Large intestine (tissue), 3 donors: Measurements from ENCODE around the gene RNASE1. TPM values are rescaled to one million over a fixed set of nuclear protein-coding genes. Genes with fewer than 3 reads are reported as not detected.

Experiments used
- DNase-seq, 2 donors: peaks; one replicate each; pipeline versions ENCODE4 v3.0.0 to v3.0.0-alpha.2; 2013
- H3K27ac ChIP-seq: one replicate; pipeline ENCODE4 v1.5.1; 2013; ENCODE audit warnings: low read length
- H3K27me3 ChIP-seq: 2 replicates; pipeline ENCODE4 v1.6.1; 2013; ENCODE audit warnings: low read length; ENCODE audit not compliant: control insufficient read depth, insufficient read depth
- H3K36me3 ChIP-seq: 2 replicates; pipeline ENCODE4 v1.6.1; 2013; ENCODE audit warnings: low read length; ENCODE audit not compliant: control insufficient read depth, insufficient read depth
- H3K4me1 ChIP-seq: one replicate; pipeline ENCODE4 v1.6.1; 2013; ENCODE audit warnings: low read length; ENCODE audit not compliant: control insufficient read depth, insufficient read depth
- H3K4me3 ChIP-seq: one replicate; pipeline ENCODE4 v1.5.1; 2013; ENCODE audit warnings: low read length
- H3K9me3 ChIP-seq: one replicate; pipeline ENCODE4 v1.6.1; 2013; ENCODE audit warnings: mild to moderate bottlenecking, low read depth, low read length, moderate library complexity; ENCODE audit not compliant: control insufficient read depth
- WGBS: methylation state at CpG from one replicate; pipeline ENCODE4 v1.1.5; 2013; ENCODE audit warnings: low lambda C conversion rate; ENCODE audit not compliant: insufficient coverage; 5-methylcytosine and 5-hydroxymethylcytosine counted together
- polyA plus RNA-seq: library from polyadenylated mRNA; unstranded; fragments of 120-200 nt; gene quantifications from one replicate; pipeline ENCODE4 v1.2.1, GENCODE V29; 2013

Gene RNASE1
- polyA plus RNA-seq, 1 donor: 107 TPM

GRCh38 chr14:20797164-20797563 lies 5.5 kb downstream of the RNASE1 start:
- H3K4me1 ChIP-seq: peaks cover 12% of the 10 kb centered on the region

GRCh38 chr14:20794644-20795369 lies 7.8 kb downstream of the RNASE1 start:
- H3K36me3 ChIP-seq: no peaks in the 10 kb centered on the region
- H3K27ac ChIP-seq: no peak overlapping the region
- H3K4me3 ChIP-seq: no peak overlapping the region
- no peak for DNase-seq
- H3K27me3 ChIP-seq: no peaks in the 10 kb centered on the region
- H3K4me1 ChIP-seq: peaks cover 7% of the 10 kb centered on the region
- no peaks in the 10 kb centered on the region for H3K9me3 ChIP-seq
- WGBS: 90% methylated on average over 2 of the region's 7 CpGs

More at GRCh38 chr14:20797164-20797563, 5.5 kb downstream of the RNASE1 start:
- Histone ChIP-seq H3K27me3 (no peaks in the 10 kb centered on the region), H3K36me3 (no peaks in the 10 kb centered on the region), H3K4me3 (no peak overlapping the region), H3K27ac (no peak overlapping the region), H3K9me3 (no peaks in the 10 kb centered on the region)
- DNase-seq: no peak
- WGBS: 100% methylated on average over 1 of the region's 1 CpG

GRCh38 chr14:20792556-20792955 lies 10.1 kb downstream of the RNASE1 start:
- Histone ChIP-seq H3K4me1 (no peaks in the 10 kb centered on the region), H3K27ac (no peak overlapping the region), H3K36me3 (no peaks in the 10 kb centered on the region), H3K4me3 (no peak overlapping the region), H3K27me3 (no peaks in the 10 kb centered on the region), H3K9me3 (no peaks in the 10 kb centered on the region)
- no peak for DNase-seq
- no CpG with 5 or more reads among the region's 4 CpGs for WGBS

- no peaks in the 10 kb centered on the region for H3K27me3 ChIP-seq
- no peak for DNase-seq
- H3K27ac ChIP-seq: no peak overlapping the region
- H3K36me3 ChIP-seq: no peaks in the 10 kb centered on the region
- no peaks in the 10 kb centered on the region for H3K9me3 ChIP-seq
- 90% methylated on average over 2 of the region's 2 CpGs for WGBS
- no peaks in the 10 kb centered on the region for H3K4me1 ChIP-seq
- H3K4me3 ChIP-seq: no peak overlapping the region
Measured at GRCh38 chr14:20791597-20791996, 11.0 kb downstream of the RNASE1 start.

- WGBS: 60% methylated on average over 1 of the region's 7 CpGs
- H3K27ac ChIP-seq: no peak overlapping the region
Measured at GRCh38 chr14:20791187-20791586, 11.5 kb downstream of the RNASE1 start.

GRCh38 chr14:20790464-20791116 lies 12.1 kb downstream of the RNASE1 start:
- DNase-seq: no peak
- no peaks in the 10 kb centered on the region for H3K9me3 ChIP-seq
- H3K27me3 ChIP-seq: no peaks in the 10 kb centered on the region
- no peaks in the 10 kb centered on the region for H3K36me3 ChIP-seq
- H3K27ac ChIP-seq: no peak overlapping the region
- H3K4me1 ChIP-seq: no peaks in the 10 kb centered on the region
- H3K4me3 ChIP-seq: no peak overlapping the region
- 100% methylated on average over 1 of the region's 13 CpGs for WGBS

More at GRCh38 chr14:20791187-20791586, 11.5 kb downstream of the RNASE1 start:
- H3K9me3 ChIP-seq: no peaks in the 10 kb centered on the region
- no peak overlapping the region for H3K4me3 ChIP-seq
- no peaks in the 10 kb centered on the region for H3K4me1 ChIP-seq
- no peak for DNase-seq
- no peaks in the 10 kb centered on the region for H3K36me3 ChIP-seq
- no peaks in the 10 kb centered on the region for H3K27me3 ChIP-seq

GRCh38 chr14:20789230-20789813 lies 13.3 kb downstream of the RNASE1 start:
- Histone ChIP-seq H3K36me3 (no peaks in the 10 kb centered on the region), H3K27ac (no peak overlapping the region), H3K27me3 (no peaks in the 10 kb centered on the region), H3K4me3 (no peak overlapping the region), H3K4me1 (no peaks in the 10 kb centered on the region), H3K9me3 (no peaks in the 10 kb centered on the region)
- no peak for DNase-seq
- no CpG with 5 or more reads among the region's 3 CpGs for WGBS

- Histone ChIP-seq H3K4me3 (no peak overlapping the region), H3K27ac (no peak overlapping the region), H3K9me3 (no peaks in the 10 kb centered on the region), H3K36me3 (no peaks in the 10 kb centered on the region), H3K4me1 (peaks cover 2% of the 10 kb centered on the region), H3K27me3 (no peaks in the 10 kb centered on the region)
- no peak for DNase-seq
- 92% methylated on average over 2 of the region's 4 CpGs for WGBS
Measured at GRCh38 chr14:20787025-20787424, 15.6 kb downstream of the RNASE1 start.

- Histone ChIP-seq H3K9me3 (no peaks in the 10 kb centered on the region), H3K36me3 (no peaks in the 10 kb centered on the region), H3K27me3 (no peaks in the 10 kb centered on the region), H3K27ac (peak overlapping the region; percentile 41), H3K4me3 (no peak overlapping the region), H3K4me1 (peaks cover 10% of the 10 kb centered on the region)
- no CpG with 5 or more reads among the region's 5 CpGs for WGBS
- peak; percentile 48 to 78 for DNase-seq
Measured at GRCh38 chr14:20782280-20782890, 20.3 kb downstream of the RNASE1 start.

- Histone ChIP-seq H3K9me3 (no peaks in the 10 kb centered on the region), H3K27ac (peak overlapping the region; percentile 41), H3K4me3 (no peak overlapping the region), H3K4me1 (peaks cover 10% of the 10 kb centered on the region), H3K27me3 (no peaks in the 10 kb centered on the region), H3K36me3 (no peaks in the 10 kb centered on the region)
- WGBS: no CpG with 5 or more reads among the region's 4 CpGs
- DNase-seq: no peak
Measured at GRCh38 chr14:20781803-20782202, 20.8 kb downstream of the RNASE1 start.
